ENCODE results near the gene FBXW4.

GRCh38 chr10:101644002-101644401 is 51.0 kb downstream of the FBXW4 start:
- TF ChIP-seq CTCF (IDR thresholded peaks at IDR 0.05) (no peak), POLR2AphosphoS5 (IDR thresholded peaks at IDR 0.05) (no peak), POLR2A (IDR thresholded peaks at IDR 0.05) (no peak)

All from suprapubic skin (tissue), 4 donors.